Stimulated activated CD4-positive, alpha-beta T cell treated with anti-CD3 and anti-CD28 coated beads, Interleukin-4, amount 100 ng/mL, for 48 hours (primary cell): ENCODE measurements around the gene COLEC12.
"Not testable (repeated sequence)": the region's sequence is repeated elsewhere in the genome, so short reads cannot be mapped to it uniquely, and the experiment has no call there.

ENCODE experiments used
- DNase-seq, 2 donors: peaks; one replicate each; pipeline ENCODE4 v3.0.0-alpha.2; 2020; ENCODE audit warnings: low read depth in 2 of 2

The COLEC12 gene

GRCh38 chr18:326846-327245 is 173.7 kb downstream of the COLEC12 start:
- no peak for DNase-seq

GRCh38 chr18:323253-323622 is 177.3 kb downstream of the COLEC12 start:
- DNase-seq = no peak

DNA sequence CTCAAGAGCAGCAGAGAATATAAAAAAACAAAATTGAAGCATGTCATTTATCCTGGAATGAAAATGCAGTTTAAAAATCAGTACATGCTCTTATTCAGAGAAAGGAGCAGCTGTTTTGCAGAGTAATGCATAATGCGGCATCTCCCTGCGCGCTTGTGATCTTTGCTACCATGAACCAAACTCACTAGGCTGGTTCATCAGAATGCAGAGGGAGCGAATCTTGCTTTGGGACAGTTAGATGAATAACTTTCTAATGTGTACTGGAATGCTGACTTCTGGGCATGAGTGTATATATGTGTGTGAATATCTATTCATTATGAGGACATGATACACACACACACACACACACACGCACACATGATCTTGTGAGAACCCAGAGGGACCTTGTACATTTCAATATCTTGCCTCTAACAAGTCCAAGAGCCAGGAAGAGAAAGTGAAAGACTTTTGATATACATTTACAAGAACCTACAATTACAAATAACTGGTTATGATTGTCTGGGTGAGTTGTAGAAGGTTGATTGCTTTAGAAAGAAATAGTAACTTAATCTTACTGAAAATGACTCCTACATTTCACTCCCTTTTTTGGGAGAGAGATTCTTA is 178.5 kb downstream of the COLEC12 start:
- DNase-seq = no peak

GRCh38 chr18:320155-320554 is 180.3 kb downstream of the COLEC12 start:
- no peak for DNase-seq

DNA sequence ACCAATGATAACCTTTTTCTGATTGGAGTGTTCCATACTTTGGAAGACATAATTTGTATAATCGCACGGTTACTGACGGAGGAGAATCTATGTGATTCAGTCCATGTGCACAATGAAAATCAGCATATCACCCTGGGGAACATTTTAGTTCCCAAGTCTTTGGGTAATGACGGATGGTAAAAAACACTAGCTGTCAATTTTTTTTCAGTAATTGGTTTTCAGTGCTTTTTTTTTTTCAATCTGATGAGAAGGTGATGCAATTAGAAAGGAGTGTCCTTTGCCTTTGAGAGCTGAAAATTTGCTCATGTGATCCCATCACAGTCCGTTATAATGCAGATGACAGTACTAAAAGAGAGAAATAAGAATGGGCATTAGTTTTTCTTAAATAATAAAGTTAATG is 180.8 kb downstream of the COLEC12 start:
- no peak for DNase-seq

DNA sequence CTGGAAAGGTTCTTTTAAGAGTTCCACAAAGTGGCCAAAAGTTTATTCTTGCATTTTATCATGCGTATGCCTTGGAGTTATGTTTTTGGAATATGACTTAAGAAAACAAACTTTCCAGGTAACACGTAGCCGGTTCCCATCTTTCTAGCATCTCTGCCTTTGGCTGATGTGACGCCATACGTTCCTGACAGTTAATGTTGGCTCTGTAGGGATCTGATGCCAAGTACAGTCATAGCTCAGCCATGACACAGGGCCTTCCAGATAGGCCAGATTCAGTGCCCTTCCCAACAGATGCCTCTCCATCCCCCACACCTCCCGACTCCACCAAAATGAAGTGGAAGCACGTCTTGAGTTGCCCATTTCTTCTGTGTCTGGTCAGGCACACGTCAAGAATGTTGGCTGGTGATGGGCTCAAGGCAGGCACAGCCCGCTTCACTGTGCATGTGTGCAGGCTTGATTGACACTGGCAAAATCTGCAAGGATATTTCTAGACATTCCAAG is 181.7 kb downstream of the COLEC12 start:
- DNase-seq = no peak

- DNase-seq = no peak
Measured at GRCh38 chr18:317618-318017, 182.9 kb downstream of the COLEC12 start.

DNA sequence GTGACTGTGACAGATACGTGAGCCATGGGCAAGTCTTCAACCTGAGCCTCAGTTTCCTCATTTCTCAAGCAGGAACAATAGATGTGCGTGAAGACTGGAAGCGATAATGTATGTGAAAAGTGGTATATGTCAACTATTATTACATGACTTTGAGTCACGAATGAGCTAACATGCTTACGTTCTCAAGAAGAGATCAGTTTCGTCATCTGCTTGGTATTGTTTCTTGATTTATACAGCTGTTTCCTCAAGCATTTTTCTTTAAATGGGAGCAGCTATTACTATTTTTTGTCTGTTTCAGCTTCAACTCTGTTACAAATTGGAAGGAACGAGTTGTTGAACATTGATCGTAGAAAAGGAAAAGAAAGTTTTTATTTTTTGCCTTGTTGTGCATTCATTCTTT is 184.1 kb downstream of the COLEC12 start:
- no peak for DNase-seq

DNA sequence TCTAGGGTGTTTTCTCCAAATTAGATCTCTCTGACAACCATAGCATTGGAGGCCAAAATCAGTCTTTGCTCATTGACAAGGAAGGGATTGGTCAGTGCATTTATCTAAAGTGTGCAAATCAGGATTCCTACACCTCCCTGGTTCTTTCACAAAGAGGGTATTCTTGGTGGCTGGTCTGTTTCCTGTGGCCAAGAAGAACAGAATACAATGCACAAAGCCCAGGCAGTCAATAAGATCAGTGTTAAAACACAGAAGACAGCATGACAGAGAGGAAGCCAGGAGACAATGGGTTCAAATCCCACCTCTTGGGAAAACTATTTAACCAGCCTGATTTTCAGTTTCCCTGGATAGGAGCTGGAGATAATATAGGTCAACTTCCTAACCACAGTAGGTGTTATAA is 186.6 kb downstream of the COLEC12 start:
- no peak for DNase-seq

- no peak for DNase-seq
Measured at GRCh38 chr18:312415-312814, 188.1 kb downstream of the COLEC12 start.

GRCh38 chr18:310042-310441 is 190.5 kb downstream of the COLEC12 start:
- DNase-seq = no peak

- DNase-seq = not testable (repeated sequence)
Measured at GRCh38 chr18:308086-308485, 192.4 kb downstream of the COLEC12 start.

DNA sequence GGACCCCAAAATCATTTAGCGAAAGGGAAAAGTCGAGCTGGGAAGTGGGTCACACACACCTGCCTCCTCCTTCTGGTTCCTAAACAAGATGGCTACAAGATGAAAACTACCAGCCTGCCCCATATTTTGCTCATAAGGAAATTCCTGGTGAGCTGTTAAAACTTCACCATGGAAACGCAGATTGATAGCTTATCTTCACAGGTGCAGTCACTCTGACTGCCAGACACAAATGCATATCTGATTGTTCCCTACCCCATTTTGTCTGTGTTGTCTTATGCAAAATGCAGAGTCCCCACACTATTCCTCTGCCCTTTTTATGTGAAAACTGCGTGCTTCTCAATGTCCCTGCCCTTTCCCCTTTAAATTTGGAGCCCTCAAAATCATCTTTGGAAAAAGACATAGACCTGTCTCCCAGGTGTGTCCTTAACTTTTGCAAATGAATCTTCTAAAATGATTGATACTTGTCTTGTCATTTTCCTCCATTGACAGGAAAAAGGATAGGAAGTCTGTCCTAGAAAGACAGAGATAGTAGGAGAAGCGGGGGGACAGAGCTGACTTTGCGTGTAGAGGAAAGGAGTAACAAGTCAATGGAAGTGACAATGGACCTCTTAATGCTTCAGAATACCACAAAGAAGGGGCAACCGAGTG is 193.8 kb downstream of the COLEC12 start:
- DNase-seq = no peak

GRCh38 chr18:305003-305501 is 195.4 kb downstream of the COLEC12 start:
- no peak for DNase-seq

DNA sequence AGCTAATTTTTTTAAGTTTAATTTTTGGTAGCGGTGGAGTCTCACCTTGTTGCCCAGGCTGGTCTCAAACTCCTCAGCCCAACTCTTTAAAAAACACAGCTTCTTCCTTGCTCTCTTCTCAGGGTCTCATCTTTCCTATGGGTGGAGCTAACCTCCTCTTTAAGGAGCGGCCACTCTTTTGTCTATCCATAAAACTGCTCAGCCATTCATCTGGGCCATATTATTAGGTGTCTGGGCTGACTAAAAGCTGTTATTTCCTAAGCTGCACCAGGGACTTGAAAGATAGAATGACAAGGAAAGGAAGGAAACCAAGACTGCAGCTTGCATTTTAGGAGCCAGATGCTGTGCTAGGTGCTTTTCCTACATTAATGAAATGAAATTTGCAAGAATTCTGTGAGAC is 196.9 kb downstream of the COLEC12 start:
- DNase-seq = no peak

GRCh38 chr18:303011-303410 is 197.5 kb downstream of the COLEC12 start:
- DNase-seq = no peak

GRCh38 chr18:302097-302496 is 198.4 kb downstream of the COLEC12 start:
- DNase-seq = no peak

GRCh38 chr18:297936-298335 is 202.6 kb downstream of the COLEC12 start:
- DNase-seq = no peak

- DNase-seq = no peak
Measured at GRCh38 chr18:295756-296490, 204.6 kb downstream of the COLEC12 start.

DNA sequence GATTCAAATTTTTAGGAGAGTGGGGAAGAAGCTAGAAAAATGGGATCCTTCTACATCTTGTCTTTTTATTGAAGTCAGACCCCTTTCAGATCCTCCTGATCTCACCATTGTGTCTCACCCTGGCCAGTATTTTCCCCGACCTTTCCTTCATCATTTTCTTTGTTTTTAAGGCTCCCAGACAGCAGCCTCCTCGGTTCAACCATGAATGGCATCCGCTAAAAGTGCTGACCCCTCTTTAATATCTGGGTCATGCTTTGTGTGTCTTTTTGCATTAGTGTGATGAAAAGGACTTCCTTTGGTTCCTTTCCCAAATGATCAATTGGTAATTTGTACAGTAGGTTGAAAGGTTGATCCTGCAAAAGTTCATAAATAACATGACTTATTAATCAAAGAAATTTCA is 205.9 kb downstream of the COLEC12 start:
- DNase-seq = no peak

GRCh38 chr18:293536-293935 is 207.0 kb downstream of the COLEC12 start:
- DNase-seq = no peak

GRCh38 chr18:292271-292670 is 208.2 kb downstream of the COLEC12 start:
- DNase-seq = no peak

- DNase-seq = not testable (repeated sequence)
Measured at GRCh38 chr18:289970-290369, 210.5 kb downstream of the COLEC12 start.
